Inferior parietal cortex (tissue), 1 donor: ENCODE data around the gene NREP.

Experiments used
- DNase-seq: peaks from one replicate; pipeline ENCODE4 v3.0.0-alpha.2; 2016; ENCODE audit errors: extremely low spot score

NREP gene

DNA sequence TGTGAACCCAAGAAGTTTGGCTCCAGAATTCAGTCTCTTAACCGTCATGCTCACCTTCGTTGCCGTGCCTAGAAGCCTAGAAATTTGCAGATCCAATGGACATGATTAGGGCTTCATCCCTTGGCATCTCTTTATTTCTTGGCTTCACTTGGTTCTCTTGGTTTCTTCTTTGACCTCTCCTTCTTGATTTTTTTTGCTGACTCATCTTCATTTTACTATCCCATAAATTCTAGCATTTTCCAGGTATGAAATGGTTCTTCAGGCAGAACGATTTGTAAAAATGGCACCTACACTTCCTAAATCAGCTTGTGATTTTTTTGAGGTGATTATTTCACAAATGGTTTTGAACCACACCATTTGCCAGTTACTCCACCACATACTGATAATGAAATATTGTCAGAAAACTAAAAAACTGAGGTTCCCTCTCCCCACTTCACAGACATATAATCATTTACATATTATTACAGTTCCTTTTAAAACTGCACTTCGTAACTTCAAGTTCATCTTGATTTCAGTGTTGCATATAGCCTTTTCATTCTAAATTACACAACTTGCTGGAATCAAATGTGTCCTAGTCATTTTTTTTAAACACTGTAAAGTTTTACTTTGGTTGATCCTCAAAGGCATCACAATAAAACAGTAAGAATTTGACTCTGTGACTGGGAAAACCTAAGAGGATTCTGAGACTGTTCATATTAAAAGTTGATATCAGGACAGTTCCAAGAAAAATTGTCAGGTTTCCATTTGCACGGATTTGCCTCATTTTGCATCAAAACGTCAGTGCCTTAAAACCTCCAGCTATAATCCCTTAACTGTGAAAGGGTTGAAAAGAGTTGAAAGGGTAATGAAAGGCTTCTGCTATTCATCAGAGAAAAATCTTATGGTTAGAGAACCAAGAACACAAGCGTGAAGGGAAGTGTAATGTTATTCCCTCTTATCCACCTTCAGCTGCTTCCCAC, 8.9 kb upstream of the NREP start:
- no peak for DNase-seq

DNA sequence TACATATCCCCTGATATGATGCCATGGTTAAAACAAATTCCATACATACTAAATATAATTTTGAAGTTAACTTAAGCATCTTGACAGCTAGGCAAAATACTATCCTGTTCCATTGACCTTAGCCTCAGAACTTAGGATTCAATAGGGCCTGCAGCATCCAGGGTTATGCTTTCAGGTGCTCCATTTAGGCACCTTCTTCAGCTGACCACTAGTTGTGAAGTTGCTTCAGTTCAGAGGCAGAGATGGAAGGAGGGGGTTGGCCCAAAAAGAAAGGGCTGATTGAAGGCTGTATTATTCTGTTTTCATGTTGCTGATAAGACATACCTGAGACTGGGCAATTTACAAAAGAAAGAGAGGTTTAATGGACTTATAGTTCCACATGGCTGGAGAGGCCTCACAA, 7.0 kb upstream of the NREP start:
- no peak for DNase-seq

- no peak for DNase-seq
These were observed 5.9 kb upstream of the NREP start for GRCh38 chr5:111762895-111763294.

DNA sequence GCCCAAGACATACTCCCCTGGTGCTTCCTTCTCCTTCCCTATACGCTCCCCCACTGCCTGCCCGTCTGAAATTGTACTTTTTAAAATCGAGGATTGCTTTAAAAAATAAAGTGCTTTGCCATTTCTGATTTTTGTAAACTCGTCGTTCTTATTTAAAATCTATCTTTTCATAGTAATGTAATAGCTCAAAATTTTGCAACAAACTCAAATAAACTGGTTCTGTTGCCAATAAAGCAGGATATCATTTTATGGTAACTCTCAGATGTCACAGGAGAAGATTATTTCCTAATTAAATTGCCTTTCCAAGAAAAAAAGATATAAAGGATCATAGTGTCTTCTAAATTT, 1.3 kb upstream of the NREP start:
- no peak for DNase-seq

- peak; percentile 92 for DNase-seq
These were observed 625 bp upstream of the NREP start for GRCh38 chr5:111757355-111758283.

DNA sequence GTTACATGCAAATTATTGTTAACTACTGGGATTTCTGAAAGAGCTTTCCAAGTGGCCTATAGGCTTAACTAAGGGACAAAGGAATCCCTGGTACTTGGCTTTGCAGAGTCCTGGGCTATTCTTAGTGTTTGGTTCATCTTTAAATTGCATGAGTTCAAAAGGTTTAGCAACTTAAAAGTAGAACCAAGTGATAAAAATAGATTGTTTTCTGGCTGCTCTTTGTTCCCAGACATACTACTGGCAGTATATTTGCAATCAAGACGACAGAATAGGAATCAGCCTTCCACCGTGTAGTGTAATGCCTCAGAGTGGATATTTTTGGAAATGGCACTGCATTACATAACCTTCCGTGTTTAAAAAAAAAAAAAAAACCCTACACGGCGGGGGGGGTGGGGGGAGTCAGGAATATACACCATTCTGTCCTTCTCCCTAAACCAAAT, 1.0 kb downstream of the NREP start:
- DNase-seq, result peak; percentile 47

DNA sequence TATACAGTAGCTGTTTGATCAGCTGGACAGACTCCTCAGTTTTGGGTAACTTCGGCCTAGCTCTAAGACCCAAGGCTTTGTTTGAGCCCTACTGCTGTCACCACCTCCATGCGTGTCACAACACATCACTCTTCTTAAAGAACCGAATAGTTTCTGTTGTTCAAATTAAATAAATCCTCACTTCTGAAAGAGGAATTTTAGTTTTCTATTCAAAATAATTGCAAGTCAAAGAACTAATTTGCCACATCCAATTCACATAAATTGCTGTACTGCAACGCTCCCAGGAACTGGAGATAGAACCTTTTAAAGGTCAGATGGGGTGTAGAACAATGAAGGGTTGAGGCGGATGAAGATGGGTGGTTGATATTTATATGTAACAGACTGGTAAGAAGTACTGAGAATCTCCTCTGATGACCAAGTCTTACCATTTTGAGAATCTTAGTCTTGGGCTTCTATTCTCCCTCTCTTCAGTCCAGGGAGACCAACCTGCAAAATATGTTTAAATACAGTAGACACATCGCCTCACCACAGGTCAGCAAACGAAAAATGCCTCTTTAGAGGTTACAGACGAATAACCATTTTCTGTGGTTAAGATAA, 1.6 kb downstream of the NREP start:
- DNase-seq, result no peak

DNA sequence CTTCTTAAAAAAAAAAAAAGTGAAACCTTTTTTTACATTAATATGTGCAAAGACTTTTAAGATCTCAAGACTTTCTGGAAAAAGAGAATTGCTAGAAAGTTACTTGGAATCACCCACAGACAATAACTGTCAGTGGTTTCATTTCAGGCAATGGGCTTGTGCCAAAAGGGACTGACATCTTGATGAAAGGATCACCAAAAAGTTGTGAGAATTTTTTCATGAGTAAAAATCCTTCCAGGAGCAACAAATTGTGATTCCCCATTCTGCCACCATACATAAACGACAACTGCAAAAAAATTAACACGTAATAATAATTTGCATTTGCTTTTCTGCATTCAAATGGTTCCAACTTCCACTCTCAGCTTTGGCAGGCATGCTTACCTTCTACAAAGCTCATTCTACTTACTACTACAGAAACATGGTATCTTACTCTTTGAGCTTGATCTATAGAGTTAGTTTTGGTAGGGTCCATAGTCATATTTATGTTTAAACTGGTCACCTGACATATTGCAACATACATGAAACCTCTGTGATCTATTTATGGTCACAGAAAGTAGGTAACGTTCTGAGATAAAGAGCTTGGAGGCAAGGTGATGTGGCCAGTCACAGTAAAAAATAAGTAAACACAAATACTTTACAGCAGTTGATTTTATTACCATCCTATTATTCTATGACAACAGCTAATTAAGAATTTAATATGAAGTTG, 3.0 kb downstream of the NREP start:
- DNase-seq, result no peak

DNA sequence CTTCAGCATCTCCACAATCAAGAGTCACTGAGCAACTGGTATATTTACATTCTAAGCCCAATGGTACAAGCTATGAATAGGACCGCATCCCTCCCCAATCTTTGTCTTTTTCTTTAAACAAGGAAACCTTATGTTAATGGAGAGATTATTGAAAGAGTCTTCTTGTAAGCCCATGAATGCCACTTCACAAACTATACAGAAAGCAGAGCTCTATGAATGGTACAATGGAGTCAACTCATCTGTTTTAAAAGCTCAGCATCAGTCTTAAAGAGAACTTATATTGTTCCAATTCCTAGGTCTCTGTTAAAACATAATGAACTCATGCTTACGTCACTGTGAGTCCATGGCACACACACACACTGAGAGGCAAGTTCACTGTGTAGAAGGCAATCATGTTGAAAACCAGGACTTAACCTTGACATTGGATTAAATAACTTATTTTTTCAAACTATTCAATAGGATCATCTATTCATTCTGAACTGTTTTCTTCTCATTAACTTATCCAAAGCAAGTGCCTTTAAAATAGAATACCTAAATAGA, 4.5 kb downstream of the NREP start:
- DNase-seq, result no peak

GRCh38 chr5:111749303-111750026, 7.5 kb downstream of the NREP start:
- DNase-seq, result no peak

GRCh38 chr5:111748304-111748763, 8.7 kb downstream of the NREP start:
- no peak for DNase-seq

DNA sequence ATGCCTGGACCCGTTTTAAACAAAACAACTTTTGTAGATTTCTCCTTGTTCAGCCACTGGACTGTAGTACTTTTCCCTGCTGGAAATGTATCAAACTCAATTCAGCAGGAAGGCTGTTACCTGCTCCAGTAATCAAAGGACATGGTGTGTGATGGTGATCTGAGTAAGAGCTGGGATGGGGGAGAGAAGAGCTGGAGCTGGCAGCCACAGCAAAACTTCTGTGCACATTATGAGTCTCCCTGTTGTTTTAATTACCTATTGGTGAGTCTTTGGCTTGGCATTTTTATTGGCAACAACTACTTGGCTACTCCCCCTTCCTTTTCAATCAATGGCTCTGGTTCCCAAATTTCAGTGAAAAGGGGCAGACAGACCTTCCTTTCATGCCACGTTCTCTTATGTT, 9.7 kb downstream of the NREP start:
- DNase-seq, result no peak

GRCh38 chr5:111746791-111747190, 10.2 kb downstream of the NREP start:
- no peak for DNase-seq

DNA sequence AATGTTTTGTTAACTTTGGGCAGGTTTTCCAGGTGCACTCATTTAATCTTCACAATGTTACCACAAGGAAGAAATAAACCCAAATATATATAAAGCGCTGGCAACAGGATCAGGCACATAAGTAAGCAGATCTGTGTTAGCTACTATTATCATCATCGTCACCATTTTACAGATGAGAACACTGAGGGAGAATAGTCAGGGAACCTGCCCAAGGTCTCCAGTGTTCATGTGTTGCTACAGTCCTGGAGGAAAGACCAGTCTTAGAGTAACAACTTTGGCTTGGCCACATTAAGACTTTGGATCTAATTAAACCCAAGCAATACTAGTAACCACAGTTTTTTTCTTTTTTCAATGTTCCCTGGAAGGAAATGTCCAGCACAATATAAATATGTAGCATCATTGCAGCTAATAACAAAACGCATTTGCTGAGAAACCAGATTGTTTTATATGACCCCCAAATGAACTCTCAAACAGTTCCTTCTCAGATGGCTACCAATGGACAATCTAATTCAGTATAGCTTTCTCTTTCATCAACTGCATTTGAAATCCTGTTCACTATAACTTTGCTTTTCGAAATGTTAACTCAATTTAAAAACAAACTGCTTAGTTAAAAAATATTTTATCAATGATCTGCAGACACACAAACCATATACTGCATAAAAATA, 11.8 kb downstream of the NREP start:
- no peak for DNase-seq

DNA sequence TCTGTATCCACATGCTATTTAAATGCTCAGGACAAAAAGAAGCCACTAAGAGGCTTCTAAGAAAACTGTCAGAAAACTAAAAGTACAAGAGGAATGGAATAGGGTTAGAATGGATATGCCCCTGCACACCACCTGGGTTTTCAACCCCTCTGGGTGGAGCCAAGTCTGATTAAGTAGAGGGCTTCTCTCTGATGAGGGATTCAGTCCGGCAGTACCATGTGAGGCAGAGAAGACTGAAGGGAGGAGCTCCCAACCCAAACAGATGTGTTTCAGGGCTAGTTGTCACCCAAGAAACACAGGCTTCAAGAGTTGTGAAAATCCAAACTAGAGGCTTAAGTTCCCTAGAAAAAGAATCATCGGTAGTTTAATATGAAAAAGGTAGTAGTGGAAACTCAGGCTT, 12.5 kb downstream of the NREP start:
- DNase-seq, result no peak

DNA sequence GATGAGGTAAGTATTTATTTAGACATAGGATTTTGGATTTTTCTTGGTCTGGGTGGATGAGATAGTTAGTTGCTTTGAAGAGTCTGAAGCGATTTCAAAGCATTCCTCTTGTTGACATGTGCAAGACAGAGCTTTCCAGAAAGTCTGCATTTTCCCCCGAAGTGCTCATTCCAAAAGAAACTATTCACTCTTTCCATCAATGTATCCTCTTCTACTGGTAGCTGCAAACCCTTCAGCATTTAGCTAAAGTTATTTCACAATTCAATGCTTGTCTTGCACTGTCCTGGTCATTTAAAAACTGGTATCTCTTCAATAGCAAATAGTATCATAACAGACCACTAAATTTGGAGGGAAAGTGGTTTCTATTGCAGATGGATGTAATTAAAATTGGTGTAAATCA, 13.0 kb downstream of the NREP start:
- DNase-seq, result no peak

DNA sequence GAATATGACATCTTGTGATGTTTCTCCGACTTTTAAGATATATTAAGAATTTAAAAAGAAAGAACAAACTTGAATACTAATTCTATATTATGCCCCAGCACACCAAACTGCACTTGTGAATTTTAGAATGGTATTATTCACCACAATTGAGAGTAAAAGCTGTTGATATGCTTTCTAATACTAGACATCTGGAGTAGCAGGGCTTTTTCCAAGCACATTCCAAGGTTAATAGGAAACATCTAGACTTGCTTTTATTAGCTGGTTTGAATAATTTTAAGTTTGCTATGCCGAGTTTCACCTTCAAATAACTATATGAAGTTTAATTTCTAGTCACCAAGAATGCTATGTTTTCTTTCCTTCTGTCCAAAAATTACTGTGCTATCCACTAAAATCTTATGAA, 13.5 kb downstream of the NREP start:
- DNase-seq, result no peak

DNA sequence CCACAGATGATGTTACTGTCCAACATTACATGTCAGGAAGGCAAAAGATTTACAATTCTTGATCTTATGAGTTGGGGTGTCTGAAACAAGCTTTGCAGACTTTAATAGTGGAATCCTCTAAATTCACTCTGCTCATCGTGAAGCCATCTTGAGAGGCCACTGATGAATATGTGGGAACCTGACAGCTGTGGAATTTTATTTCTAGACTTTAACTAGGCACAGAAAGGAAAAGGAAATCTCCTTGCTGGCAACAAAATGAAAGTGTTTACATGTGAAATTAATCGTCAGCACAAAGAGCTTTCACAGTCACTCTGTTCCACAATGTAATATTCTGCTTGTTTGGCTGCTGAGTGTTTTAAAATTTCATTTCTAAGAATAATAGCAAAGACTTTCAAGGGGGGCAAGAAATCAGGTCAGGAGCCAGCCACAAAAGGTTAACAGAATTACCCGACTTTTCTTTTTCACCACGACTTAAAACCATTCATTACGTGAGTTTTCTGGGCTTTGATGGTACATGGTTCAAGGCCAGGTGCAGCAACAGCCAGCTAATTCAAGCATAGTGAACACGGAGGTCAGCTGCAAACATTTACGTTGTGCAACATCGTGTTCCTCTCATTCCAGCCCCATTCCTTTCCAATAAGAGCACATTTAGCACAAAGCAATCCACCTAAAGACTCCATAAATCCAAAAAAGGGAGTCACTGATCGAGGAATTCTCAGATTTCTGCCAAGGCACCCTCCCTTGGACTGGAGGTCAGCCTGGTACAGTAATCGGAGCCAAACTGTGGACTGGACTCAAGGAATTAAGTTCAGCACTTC, 14.6 kb downstream of the NREP start:
- peak; percentile 34 for DNase-seq

DNA sequence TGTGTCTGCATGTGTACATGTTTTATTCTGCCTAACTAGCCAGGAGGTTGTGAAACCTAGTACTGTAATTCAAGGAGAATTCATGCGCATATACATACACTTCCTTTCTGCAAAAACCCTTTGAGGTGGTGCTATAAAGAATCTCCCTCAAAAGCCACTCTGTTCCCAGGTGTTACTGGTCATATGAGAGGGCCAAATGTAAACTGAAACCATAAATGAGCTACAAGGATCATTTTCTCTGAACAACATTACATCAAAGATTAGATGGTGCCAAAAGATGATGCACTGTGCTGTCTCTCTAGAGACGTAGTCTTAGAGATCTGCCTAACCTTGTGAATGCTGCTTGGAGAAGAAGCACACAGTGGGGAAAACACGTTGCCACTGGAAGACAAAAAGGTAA, 15.7 kb downstream of the NREP start:
- no peak for DNase-seq
